ENCODE measurements around the gene CRIP3.

Gene CRIP3

GRCh38 chr6:43331891-43332290 lies 23.3 kb upstream of the CRIP3 start:
- H3K9me3 ChIP-seq (ENCODE audit: control insufficient read depth, low read length) = no peaks in the 10 kb centered on the region
- no peak overlapping the region for H3K4me2 ChIP-seq (ENCODE audit: low read length)
- no peak overlapping the region for H2AFZ ChIP-seq
- H3K4me3 ChIP-seq (ENCODE audit: low read depth, low read length) = no peak overlapping the region
- H3K9ac ChIP-seq = no peak overlapping the region
- no peaks in the 10 kb centered on the region for H3K27me3 ChIP-seq (ENCODE audit: control insufficient read depth, insufficient read depth, low read length)
- TF ChIP-seq, protein P1, sequence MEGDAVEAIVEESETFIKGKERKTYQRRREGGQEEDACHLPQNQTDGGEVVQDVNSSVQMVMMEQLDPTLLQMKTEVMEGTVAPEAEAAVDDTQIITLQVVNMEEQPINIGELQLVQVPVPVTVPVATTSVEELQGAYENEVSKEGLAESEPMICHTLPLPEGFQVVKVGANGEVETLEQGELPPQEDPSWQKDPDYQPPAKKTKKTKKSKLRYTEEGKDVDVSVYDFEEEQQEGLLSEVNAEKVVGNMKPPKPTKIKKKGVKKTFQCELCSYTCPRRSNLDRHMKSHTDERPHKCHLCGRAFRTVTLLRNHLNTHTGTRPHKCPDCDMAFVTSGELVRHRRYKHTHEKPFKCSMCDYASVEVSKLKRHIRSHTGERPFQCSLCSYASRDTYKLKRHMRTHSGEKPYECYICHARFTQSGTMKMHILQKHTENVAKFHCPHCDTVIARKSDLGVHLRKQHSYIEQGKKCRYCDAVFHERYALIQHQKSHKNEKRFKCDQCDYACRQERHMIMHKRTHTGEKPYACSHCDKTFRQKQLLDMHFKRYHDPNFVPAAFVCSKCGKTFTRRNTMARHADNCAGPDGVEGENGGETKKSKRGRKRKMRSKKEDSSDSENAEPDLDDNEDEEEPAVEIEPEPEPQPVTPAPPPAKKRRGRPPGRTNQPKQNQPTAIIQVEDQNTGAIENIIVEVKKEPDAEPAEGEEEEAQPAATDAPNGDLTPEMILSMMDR (IDR thresholded peaks at IDR 0.05) = no peak
- no peaks in the 10 kb centered on the region for H3K36me3 ChIP-seq (ENCODE audit: control insufficient read depth, insufficient read depth, low read length)
- H3K27ac ChIP-seq = no peak overlapping the region
- H3K79me2 ChIP-seq = no peaks in the 10 kb centered on the region
- no peaks in the 10 kb centered on the region for H3K4me1 ChIP-seq

DNA sequence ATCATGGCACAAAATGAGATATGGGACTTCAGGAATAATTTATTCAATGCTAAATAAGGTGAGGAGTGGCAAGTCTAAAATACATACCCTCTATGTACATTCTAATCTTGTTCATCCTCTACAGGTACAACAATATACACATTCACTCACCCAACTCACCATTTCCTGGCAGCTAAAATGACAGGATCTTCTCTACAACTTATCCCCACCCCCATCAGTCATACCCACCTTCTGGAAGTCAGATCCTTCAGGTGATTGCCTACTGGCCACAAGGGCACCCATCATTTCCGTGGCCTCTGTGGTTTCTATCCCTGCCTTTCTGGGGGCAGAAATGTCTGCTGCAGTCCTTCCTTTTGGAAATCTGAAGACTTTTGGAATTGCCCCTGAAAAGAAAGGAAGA lies 22.8 kb upstream of the CRIP3 start:
- Histone ChIP-seq H3K27ac (no peak overlapping the region), H3K27me3 (ENCODE audit: control insufficient read depth, insufficient read depth, low read length) (no peaks in the 10 kb centered on the region), H3K4me1 (no peaks in the 10 kb centered on the region), H3K4me2 (ENCODE audit: low read length) (no peak overlapping the region), H3K9ac (no peak overlapping the region), H3K4me3 (ENCODE audit: low read depth, low read length) (no peak overlapping the region), H3K79me2 (no peaks in the 10 kb centered on the region), H3K9me3 (ENCODE audit: control insufficient read depth, low read length) (no peaks in the 10 kb centered on the region), H2AFZ (no peak overlapping the region), H3K36me3 (ENCODE audit: control insufficient read depth, insufficient read depth, low read length) (no peaks in the 10 kb centered on the region)
- TF ChIP-seq, protein P1 (IDR thresholded peaks at IDR 0.05) = no peak

DNA sequence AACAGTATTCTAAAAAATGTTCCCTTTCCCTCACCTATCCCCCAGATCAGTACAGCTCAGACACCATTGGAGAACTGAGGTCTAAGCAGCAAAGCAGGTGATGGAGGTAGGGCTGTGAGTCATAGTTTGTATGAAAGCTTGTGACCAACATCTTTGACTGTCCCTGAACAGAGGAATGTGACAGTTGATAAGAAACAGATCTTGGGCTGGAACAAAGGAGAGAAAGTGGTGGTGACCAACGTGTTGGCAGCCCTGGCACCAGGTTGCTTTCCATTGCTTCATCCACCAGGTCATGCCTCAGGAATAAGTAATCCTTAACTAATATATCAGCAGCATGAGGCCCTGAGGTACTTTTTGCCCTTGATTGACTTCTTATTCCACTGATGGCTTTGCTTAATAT lies 19.9 kb upstream of the CRIP3 start:
- Histone ChIP-seq H3K27ac (no peak overlapping the region), H3K9ac (no peak overlapping the region)

GRCh38 chr6:43325876-43326275 lies 17.2 kb upstream of the CRIP3 start:
- TF ChIP-seq, protein P1 (IDR thresholded peaks at IDR 0.05) = no peak
- Histone ChIP-seq H3K79me2 (no peaks in the 10 kb centered on the region), H3K36me3 (ENCODE audit: control insufficient read depth, insufficient read depth, low read length) (no peaks in the 10 kb centered on the region), H3K27ac (no peak overlapping the region), H3K4me2 (ENCODE audit: low read length) (no peak overlapping the region), H2AFZ (no peak overlapping the region), H3K27me3 (ENCODE audit: control insufficient read depth, insufficient read depth, low read length) (no peaks in the 10 kb centered on the region), H3K4me3 (ENCODE audit: low read depth, low read length) (no peak overlapping the region), H3K4me1 (no peaks in the 10 kb centered on the region), H3K9ac (no peak overlapping the region), H3K9me3 (ENCODE audit: control insufficient read depth, low read length) (no peaks in the 10 kb centered on the region)

More for the DNA sequence above, 19.9 kb upstream of the CRIP3 start:
- no peaks in the 10 kb centered on the region for H3K79me2 ChIP-seq
- H3K4me3 ChIP-seq (ENCODE audit: low read depth, low read length) = no peak overlapping the region
- H3K4me1 ChIP-seq = no peaks in the 10 kb centered on the region
- H2AFZ ChIP-seq = no peak overlapping the region
- H3K4me2 ChIP-seq (ENCODE audit: low read length) = no peak overlapping the region
- H3K9me3 ChIP-seq (ENCODE audit: control insufficient read depth, low read length) = no peaks in the 10 kb centered on the region
- no peaks in the 10 kb centered on the region for H3K36me3 ChIP-seq (ENCODE audit: control insufficient read depth, insufficient read depth, low read length)
- H3K27me3 ChIP-seq (ENCODE audit: control insufficient read depth, insufficient read depth, low read length) = no peaks in the 10 kb centered on the region
- TF ChIP-seq, protein P1 (IDR thresholded peaks at IDR 0.05) = no peak

DNA sequence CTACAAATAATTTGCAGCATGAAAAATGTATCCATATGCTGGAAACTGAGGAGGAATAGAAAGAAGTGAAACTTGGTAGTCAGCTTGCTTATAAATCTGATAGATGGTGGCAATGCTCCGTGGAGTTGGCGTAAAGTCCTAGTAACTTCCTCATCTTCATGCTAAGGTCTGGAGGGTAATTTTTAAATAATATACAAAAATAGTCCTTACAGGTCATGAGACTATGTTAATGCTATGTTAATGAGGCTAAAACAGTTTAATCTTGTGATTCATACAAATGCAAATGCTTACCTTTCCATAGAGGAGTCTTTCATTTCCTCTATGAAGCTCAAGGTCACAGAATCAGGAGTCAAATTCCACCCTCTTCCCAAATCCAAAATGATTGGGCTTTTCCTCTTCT lies 9.4 kb upstream of the CRIP3 start:
- H3K4me1 ChIP-seq = no peaks in the 10 kb centered on the region
- H3K79me2 ChIP-seq = no peaks in the 10 kb centered on the region
- no peak overlapping the region for H3K27ac ChIP-seq
- no peaks in the 10 kb centered on the region for H3K9me3 ChIP-seq (ENCODE audit: control insufficient read depth, low read length)
- no peak overlapping the region for H3K4me2 ChIP-seq (ENCODE audit: low read length)
- H2AFZ ChIP-seq = no peak overlapping the region
- H3K9ac ChIP-seq = no peak overlapping the region
- no peaks in the 10 kb centered on the region for H3K36me3 ChIP-seq (ENCODE audit: control insufficient read depth, insufficient read depth, low read length)
- TF ChIP-seq, protein P1 (IDR thresholded peaks at IDR 0.05) = no peak
- no peaks in the 10 kb centered on the region for H3K27me3 ChIP-seq (ENCODE audit: control insufficient read depth, insufficient read depth, low read length)
- H3K4me3 ChIP-seq (ENCODE audit: low read depth, low read length) = no peak overlapping the region
